GM23248 (cell line): ENCODE measurements around the gene TAC3. TPM values are rescaled to one million over a fixed set of nuclear protein-coding genes. Genes with fewer than 3 reads are reported as not detected.
A peak's percentile ranks its signal among the peaks of the same experiment; 100 is the strongest.
"Not testable (repeated sequence)": the region's sequence is repeated elsewhere in the genome, so short reads cannot be mapped to it uniquely, and the experiment has no call there.

Experiments used
- DNase-seq: peaks from one replicate; pipeline ENCODE4 v3.0.0-alpha.2; 2015
- H2AFZ ChIP-seq: fragments of 200-600 bp; sonication (generic); 2 replicates; pipeline ENCODE4 v1.6.1; 2016; ENCODE audit warnings: antibody characterized with exemption
- H3F3A ChIP-seq: fragments of 200-600 bp; sonication (generic); 2 replicates; pipeline ENCODE4 v1.6.1; 2016; ENCODE audit warnings: mild to moderate bottlenecking, antibody characterized with exemption, mixed run types; ENCODE audit not compliant: insufficient read depth
- H3K27ac ChIP-seq: fragments of 200-600 bp; sonication (generic); 2 replicates; pipeline ENCODE4 v1.5.1; 2016; ENCODE audit warnings: mild to moderate bottlenecking
- H3K27me3 ChIP-seq: fragments of 200-600 bp; sonication (generic); replicated peaks from 2 replicates; pipeline ENCODE4 v1.6.1; 2016; ENCODE audit warnings: mild to moderate bottlenecking; ENCODE audit not compliant: insufficient read depth
- H3K36me3 ChIP-seq: fragments of 200-600 bp; sonication (generic); 2 replicates; pipeline ENCODE4 v1.6.1; 2016; ENCODE audit warnings: low read depth, mild to moderate bottlenecking
- H3K4me1 ChIP-seq: fragments of 200-600 bp; sonication (generic); 2 replicates; pipeline ENCODE4 v1.6.1; 2016; ENCODE audit warnings: mild to moderate bottlenecking; ENCODE audit not compliant: insufficient read depth
- H3K4me2 ChIP-seq: fragments of 200-600 bp; sonication (generic); one replicate; pipeline ENCODE4 v1.6.1; 2016; ENCODE audit warnings: mild to moderate bottlenecking; ENCODE audit not compliant: unreplicated experiment
- H3K4me3 ChIP-seq: fragments of 200-600 bp; sonication (generic); 2 replicates; pipeline ENCODE4 v1.5.1; 2016; ENCODE audit warnings: mild to moderate bottlenecking
- H3K79me2 ChIP-seq: fragments of 200-600 bp; sonication (generic); 2 replicates; pipeline ENCODE4 v1.6.1; 2016; ENCODE audit warnings: mild to moderate bottlenecking; ENCODE audit not compliant: insufficient read depth
- H3K9ac ChIP-seq: fragments of 200-600 bp; sonication (generic); 2 replicates; pipeline ENCODE4 v1.6.1; 2016; ENCODE audit warnings: mild to moderate bottlenecking
- H3K9me2 ChIP-seq: fragments of 200-600 bp; sonication (generic); 2 replicates; pipeline ENCODE4 v1.6.1; 2016; ENCODE audit warnings: mixed run types, mild to moderate bottlenecking, moderate library complexity; ENCODE audit not compliant: insufficient read depth
- H3K9me3 ChIP-seq: fragments of 200-600 bp; sonication (generic); one replicate; pipeline ENCODE4 v1.6.1; 2017; ENCODE audit warnings: low read depth
- H4K20me1 ChIP-seq: fragments of 200-600 bp; sonication (generic); 2 replicates; pipeline ENCODE4 v1.6.0; 2016; ENCODE audit not compliant: insufficient read depth
- EZH2 ChIP-seq: fragments of 200-600 bp; sonication (generic); IDR thresholded peaks from 2 replicates; pipeline ENCODE4 v1.6.1; 2018; ENCODE audit warnings: antibody characterized with exemption, mild to moderate bottlenecking; ENCODE audit not compliant: insufficient read depth, poor library complexity, severe bottlenecking
- EZH2phosphoT487 ChIP-seq: fragments of 200-600 bp; sonication (generic); IDR thresholded peaks from 2 replicates; pipeline ENCODE4 v1.6.1; 2018; ENCODE audit warnings: antibody characterized with exemption, moderate library complexity, mild to moderate bottlenecking, low read depth; ENCODE audit not compliant: insufficient read depth
- WGBS, 2 experiments: methylation state at CpG; one replicate each; pipeline ENCODE4 v1.1.6; 2015 to 2017; ENCODE audit warnings: low lambda C conversion rate in 2 of 2, low coverage in 1 of 2; ENCODE audit errors: missing lambda C conversion rate in 2 of 2; 5-methylcytosine and 5-hydroxymethylcytosine counted together
- in situ Hi-C: fragments of 300-500 bp; cut with MboI; formaldehyde crosslinking; loops from 2 replicates; pipeline ENCODE4 v1.15.0; 2020
- polyA plus RNA-seq: library from polyadenylated mRNA; unstranded; fragments of >200 nt; fragmentation: Nextera tagmentation; extraction: Ambion mirVana; gene quantifications from 2 replicates; pipeline ENCODE4 v1.2.1, GENCODE V29; 2016
- total RNA-seq: library from RNA; depleted of rRNA; stranded (reverse); fragments of >200 nt; shearing (Covaris generic); gene quantifications from 2 replicates; pipeline ENCODE4 v1.2.3, GENCODE V29; 2014

TAC3 gene
- total and polyA plus RNA-seq, 2 experiments from 2014 or later = not detected

- no peaks in the 10 kb centered on the region for H3K4me1 ChIP-seq
- 0 out of 2 replicates have a peak, but pooled peaks cover under 1% of the 10 kb centered on the region for H3K27me3 ChIP-seq
- no peak overlapping the region for H3K9ac ChIP-seq
- no peaks in the 10 kb centered on the region for H3F3A ChIP-seq
- TF ChIP-seq EZH2 (no peak), EZH2phosphoT487 (no peak)
- no peaks in the 10 kb centered on the region for H4K20me1 ChIP-seq
- no peak overlapping the region for H3K4me2 ChIP-seq
- no peak overlapping the region for H2AFZ ChIP-seq
- no peaks in the 10 kb centered on the region for H3K9me2 ChIP-seq
- DNase-seq = no peak
- no peak overlapping the region for H3K27ac ChIP-seq
- no peak overlapping the region for H3K4me3 ChIP-seq
- H3K9me3 ChIP-seq = no peaks in the 10 kb centered on the region
- no peaks in the 10 kb centered on the region for H3K79me2 ChIP-seq
- WGBS, 2 experiments = 55 to 62% methylated on average over 4 of the region's 4 CpGs
- in situ Hi-C loops = no loop called here
- H3K36me3 ChIP-seq = no peaks in the 10 kb centered on the region
These were observed 35.3 kb downstream of the TAC3 start for GRCh38 chr12:56980941-56981530.

GRCh38 chr12:56980268-56980667, 36.1 kb downstream of the TAC3 start:
- Histone ChIP-seq H3K27ac (no peak overlapping the region), H3K27me3 (0 out of 2 replicates have a peak, but pooled peaks cover 6% of the 10 kb centered on the region), H3K4me1 (no peaks in the 10 kb centered on the region), H3K4me3 (no peak overlapping the region), H3K4me2 (no peak overlapping the region), H3K9me2 (no peaks in the 10 kb centered on the region), H3F3A (no peaks in the 10 kb centered on the region), H2AFZ (no peak overlapping the region), H3K9me3 (no peaks in the 10 kb centered on the region), H3K9ac (no peak overlapping the region), H3K36me3 (no peaks in the 10 kb centered on the region), H3K79me2 (no peaks in the 10 kb centered on the region), H4K20me1 (no peaks in the 10 kb centered on the region)
- 78 to 84% methylated on average over 6 of the region's 6 CpGs for WGBS, 2 experiments
- DNase-seq = no peak
- in situ Hi-C loops = no loop called here
- no peak for TF ChIP-seq EZH2phosphoT487
- no peak for TF ChIP-seq EZH2

GRCh38 chr12:56979628-56980027, 36.7 kb downstream of the TAC3 start:
- no peaks in the 10 kb centered on the region for H3K4me1 ChIP-seq
- 86 to 89% methylated on average over 3 of the region's 3 CpGs for WGBS, 2 experiments
- no peak overlapping the region for H3K4me2 ChIP-seq
- H3K9ac ChIP-seq = no peak overlapping the region
- H3K9me3 ChIP-seq = no peaks in the 10 kb centered on the region
- H3F3A ChIP-seq = no peaks in the 10 kb centered on the region
- in situ Hi-C loops = no loop called here
- no peak overlapping the region for H3K4me3 ChIP-seq
- H3K27ac ChIP-seq = no peak overlapping the region
- no peak overlapping the region for H2AFZ ChIP-seq
- peak; percentile 35 for DNase-seq
- TF ChIP-seq EZH2 (no peak), EZH2phosphoT487 (no peak)
- H3K36me3 ChIP-seq = no peaks in the 10 kb centered on the region
- no peaks in the 10 kb centered on the region for H3K9me2 ChIP-seq
- 0 out of 2 replicates have a peak, but pooled peaks cover 6% of the 10 kb centered on the region for H3K27me3 ChIP-seq
- no peaks in the 10 kb centered on the region for H3K79me2 ChIP-seq
- no peaks in the 10 kb centered on the region for H4K20me1 ChIP-seq

- no peak for DNase-seq
- Histone ChIP-seq H3K79me2 (no peaks in the 10 kb centered on the region), H3K4me1 (no peaks in the 10 kb centered on the region), H4K20me1 (no peaks in the 10 kb centered on the region), H3F3A (no peaks in the 10 kb centered on the region), H3K9me3 (no peaks in the 10 kb centered on the region), H3K27ac (no peak overlapping the region), H2AFZ (no peak overlapping the region), H3K27me3 (0 out of 2 replicates have a peak, but pooled peaks cover 6% of the 10 kb centered on the region), H3K4me3 (no peak overlapping the region), H3K4me2 (no peak overlapping the region), H3K36me3 (no peaks in the 10 kb centered on the region), H3K9me2 (no peaks in the 10 kb centered on the region), H3K9ac (no peak overlapping the region)
- 65 to 87% methylated on average over 3 of the region's 3 CpGs for WGBS, 2 experiments
- no peak for TF ChIP-seq EZH2
- no peak for TF ChIP-seq EZH2phosphoT487
- in situ Hi-C loops = no loop called here
These were observed 37.8 kb downstream of the TAC3 start for GRCh38 chr12:56978397-56979138.

GRCh38 chr12:56977361-56977760, 39.0 kb downstream of the TAC3 start:
- H3K4me2 ChIP-seq, H3K79me2 ChIP-seq, H4K20me1 ChIP-seq, H3K27me3 ChIP-seq, H3F3A ChIP-seq, H3K9ac ChIP-seq, H3K9me3 ChIP-seq, H3K27ac ChIP-seq, DNase-seq, H3K4me3 ChIP-seq, H3K36me3 ChIP-seq, H2AFZ ChIP-seq, in situ Hi-C loops, H3K9me2 ChIP-seq, H3K4me1 ChIP-seq: not testable (repeated sequence)
- WGBS, 2 experiments = 34 to 36% methylated on average over 3 to 4 of the region's 4 CpGs

GRCh38 chr12:56974224-56974623, 42.1 kb downstream of the TAC3 start:
- in situ Hi-C loops = not testable (repeated sequence)

GRCh38 chr12:56968910-56969309, 47.4 kb downstream of the TAC3 start:
- H4K20me1 ChIP-seq, H3K36me3 ChIP-seq, H3K4me2 ChIP-seq, in situ Hi-C loops, H3K27me3 ChIP-seq, H3K27ac ChIP-seq, H3K9ac ChIP-seq, H3K4me3 ChIP-seq, H3K9me3 ChIP-seq, H3K4me1 ChIP-seq, H3K9me2 ChIP-seq, DNase-seq, H3K79me2 ChIP-seq, H2AFZ ChIP-seq, H3F3A ChIP-seq: not testable (repeated sequence)
- 47 to 49% methylated on average over 6 of the region's 6 CpGs for WGBS, 2 experiments

More at GRCh38 chr12:56974224-56974623, 42.1 kb downstream of the TAC3 start:
- H3K9ac ChIP-seq, H3K27ac ChIP-seq, H3K4me1 ChIP-seq, H3K9me2 ChIP-seq, H3K36me3 ChIP-seq, H3K4me3 ChIP-seq, DNase-seq, H3K9me3 ChIP-seq, H3K27me3 ChIP-seq, H4K20me1 ChIP-seq, H3K79me2 ChIP-seq, H2AFZ ChIP-seq, H3K4me2 ChIP-seq, H3F3A ChIP-seq: not testable (repeated sequence)
- 41 to 51% methylated on average over 3 of the region's 3 CpGs for WGBS, 2 experiments
